ELF-1 (cell line): Measurements from ENCODE around the gene GNE.
"Not testable (repeated sequence)": the region's sequence is repeated elsewhere in the genome, so short reads cannot be mapped to it uniquely, and the experiment has no call there.

ENCODE experiments used
- DNase-seq: peaks from one replicate; pipeline ENCODE4 v3.0.0-alpha.2; 2016; ENCODE audit warnings: low read depth, low spot score

Gene GNE

DNA sequence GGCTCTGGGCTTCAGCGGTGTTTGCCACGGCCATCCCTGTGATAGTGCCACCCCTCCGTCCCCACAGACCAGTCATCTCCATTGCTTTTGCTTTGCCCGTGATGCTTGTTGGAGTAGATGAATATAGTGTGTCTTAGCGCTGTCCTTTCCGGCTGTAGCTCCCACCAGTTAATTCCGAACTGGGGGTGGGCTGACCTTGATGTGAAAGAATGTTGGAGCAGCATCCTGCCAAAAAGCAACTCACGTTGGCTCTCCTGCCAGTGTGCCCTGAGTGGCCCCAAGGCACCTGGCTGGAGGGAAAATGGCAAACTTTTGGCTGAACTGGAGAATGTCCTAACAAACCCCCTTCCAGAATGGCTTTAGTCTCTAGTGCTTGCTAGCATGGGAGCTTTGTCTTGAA lies 47.5 kb downstream of the GNE start:
- DNase-seq: no peak

DNA sequence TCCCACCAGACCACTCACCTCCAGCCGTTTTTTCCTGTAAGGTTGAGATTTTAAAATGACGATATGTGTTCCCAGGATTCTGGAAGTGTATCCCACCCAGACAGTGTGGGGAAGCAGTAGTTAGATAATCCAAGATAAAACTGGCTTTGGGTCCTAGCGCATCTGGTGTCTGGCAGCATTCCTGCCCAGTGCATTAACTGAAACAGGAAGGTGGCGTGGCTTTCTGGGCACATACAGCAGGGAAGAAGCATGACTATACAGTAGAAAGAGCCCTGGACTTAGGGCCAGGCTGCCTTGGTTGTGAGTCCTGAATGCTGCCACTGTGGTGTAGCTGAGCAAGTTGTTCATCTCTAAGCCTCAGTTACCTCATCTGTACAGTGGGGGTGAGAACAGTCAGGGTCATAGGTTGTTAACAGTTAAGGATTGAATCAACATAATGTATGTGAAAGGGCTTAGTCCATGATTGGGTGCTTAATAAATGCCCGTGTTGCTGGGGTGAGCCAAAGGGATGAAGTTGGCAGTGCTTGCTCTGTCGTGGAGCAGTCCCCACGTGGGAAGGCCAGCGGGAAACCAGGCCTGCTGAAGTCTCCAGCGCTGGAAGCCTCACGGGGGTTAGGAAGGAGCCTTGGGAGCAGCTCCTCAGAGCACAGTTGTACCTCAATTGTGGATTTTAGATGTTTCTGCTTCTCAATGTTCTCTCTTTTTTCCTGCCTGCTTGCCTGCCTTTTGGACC lies 49.6 kb downstream of the GNE start:
- no peak for DNase-seq

DNA sequence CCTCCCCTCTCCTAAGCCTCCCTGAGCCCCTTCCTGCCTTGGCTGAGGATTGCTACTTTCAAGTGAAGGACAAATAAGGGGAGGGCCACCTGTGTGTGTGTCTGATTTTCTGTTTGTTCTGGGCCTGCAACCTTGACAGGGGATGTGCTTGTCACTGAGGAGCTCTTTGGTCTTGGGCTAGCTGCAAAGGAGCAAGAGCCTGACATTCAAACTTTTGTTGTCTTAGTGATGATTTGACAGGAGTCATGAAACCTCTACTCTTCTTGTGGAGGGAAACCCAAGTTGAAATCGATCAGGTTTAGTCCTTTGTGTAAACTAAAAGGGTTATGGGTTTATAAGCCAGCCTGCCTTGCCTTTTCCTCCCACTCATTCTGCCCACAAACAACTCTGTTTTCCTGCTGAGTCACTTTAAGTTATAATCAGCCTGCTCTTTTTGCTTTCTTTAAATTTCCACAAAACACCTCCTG lies 50.7 kb downstream of the GNE start:
- no peak for DNase-seq

DNA sequence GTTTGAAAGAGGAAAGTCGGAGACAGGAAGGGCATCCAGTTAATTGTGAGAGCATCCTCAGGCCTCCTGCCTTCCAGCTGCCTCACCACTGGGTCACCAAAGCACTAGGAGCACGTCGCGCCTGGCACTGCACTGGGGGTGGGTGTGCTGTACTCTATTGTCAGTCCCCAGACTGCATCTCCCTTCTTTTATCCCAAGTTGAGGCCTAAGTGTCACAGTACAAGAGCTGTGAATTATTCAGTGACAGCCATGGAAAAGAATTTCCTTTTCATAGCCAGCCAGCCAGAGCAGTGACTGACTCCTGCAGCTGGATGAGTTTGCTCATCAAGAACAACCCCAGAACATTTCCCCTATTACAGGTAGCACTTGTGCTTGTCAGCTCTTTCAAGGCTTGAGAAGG lies 51.2 kb downstream of the GNE start:
- no peak for DNase-seq

DNA sequence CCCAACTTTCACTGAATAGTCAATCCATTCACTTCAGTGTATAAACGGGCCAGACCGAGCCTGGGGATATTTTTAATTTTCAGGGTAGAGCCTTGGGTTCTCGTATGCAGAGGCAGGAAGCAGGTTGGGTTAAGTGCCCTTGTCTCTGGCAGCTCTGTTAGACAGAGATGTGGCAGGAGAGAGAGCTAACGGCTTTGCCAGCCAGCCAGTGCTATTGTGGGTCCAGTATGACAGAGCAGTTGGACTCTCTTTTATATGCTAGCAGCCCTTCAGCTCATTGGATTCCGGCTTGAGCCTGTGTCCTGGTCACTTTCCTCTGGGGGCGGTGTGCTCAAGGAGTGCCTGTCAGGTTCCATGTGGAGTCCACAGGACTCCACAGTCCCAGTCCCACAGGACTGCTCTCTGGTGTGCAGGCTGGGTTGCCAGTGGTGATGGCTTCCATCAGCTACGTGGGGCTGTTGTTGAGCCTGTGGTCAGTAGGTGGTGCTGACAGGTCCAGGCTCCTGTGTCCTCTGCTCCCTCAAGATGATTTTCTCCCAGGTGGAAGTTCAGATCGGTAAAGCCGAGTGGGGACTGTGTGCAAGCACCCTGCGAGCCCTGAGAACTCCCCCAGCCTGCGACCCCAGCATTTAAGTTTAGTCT lies 53.2 kb downstream of the GNE start:
- peak; percentile 62 for DNase-seq

DNA sequence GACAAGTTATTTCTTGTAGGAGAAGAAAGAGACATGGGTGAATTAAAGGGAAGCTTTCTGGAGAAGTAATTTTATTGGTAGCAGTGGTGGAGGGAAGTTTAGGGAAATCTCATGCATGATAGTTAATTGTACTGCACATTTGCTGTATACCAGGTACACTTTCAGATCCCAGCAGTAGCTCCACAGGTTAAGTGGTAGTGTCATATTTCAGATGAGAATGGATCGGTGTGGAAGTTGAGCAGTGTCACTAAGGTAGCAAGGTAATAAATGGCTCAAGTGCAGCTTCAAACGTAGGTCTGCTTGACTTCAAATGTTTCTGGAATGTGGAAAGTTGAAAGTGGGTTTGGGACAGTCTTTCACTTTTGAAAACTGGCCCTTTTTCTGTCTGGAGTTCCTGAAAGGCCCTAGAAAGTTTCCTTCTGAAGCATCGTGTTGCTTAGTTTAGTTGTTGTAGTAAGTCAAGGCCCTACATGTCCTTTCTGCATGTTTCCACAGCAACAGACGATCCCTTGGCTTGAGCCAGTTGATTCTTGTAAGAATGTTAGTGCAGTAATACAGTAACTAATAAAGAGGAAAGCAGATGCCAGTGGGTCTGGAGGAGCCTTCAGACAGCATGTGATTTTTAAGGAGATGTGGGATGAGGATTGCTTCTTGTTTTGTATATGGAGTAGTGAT lies 63.8 kb downstream of the GNE start:
- DNase-seq: no peak

DNA sequence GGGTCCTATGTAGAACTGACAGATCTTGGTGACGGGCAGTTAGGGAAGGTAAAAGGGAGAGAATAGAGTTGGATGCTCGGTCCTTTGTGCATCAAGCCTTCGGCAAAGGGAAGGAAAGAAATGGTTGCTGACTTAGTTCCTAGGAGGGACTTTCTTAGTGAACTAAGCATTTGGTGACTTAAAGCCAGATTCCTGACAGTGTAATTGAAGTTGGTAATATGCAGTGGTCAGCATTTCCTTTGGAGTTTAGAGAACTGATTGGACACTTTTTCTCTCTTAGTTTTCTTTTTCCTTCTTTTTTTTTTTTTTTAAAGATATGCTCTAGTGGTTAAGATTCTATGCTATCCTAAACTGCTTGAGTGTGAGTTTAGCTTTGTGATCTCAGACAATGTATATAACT lies 65.2 kb downstream of the GNE start:
- DNase-seq: no peak

DNA sequence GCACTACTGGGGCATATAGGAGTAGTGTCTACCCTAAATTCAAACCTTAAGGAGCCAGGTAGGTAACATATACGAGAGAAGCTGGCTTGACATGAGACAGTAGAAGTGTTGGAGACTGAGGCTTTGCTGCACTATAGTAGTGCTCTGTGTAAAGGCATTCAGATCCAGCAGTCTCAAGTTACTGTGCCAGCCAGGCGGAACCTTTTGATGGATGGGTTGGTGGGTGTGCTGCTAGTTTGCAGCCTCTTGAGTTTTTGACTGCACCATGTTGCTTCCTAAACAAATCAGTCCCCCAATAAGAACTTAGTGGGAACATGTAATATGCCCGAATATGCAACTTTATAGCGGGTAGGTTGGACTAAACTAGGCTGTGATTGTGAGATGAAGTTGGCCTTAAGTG lies 66.1 kb downstream of the GNE start:
- peak; percentile 51 for DNase-seq

DNA sequence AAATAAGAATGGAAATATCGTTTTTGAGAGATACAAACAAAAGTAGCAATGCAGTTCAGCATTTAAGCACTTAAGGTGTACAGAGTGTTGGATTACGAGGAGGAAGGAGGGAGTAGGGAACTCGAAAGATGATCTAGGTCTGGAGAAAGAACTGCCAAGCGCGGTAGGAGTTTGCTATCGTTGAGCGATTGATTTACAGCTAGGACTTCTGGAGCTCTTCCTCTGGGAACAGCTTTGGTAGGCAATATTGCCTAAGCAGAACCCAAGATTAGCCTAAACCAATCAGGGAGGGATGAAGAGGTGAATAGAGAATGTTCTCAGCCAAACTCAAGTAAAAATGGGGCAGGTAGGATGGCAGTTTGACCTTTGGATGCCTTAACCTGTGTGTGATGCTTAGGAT lies 66.6 kb downstream of the GNE start:
- no peak for DNase-seq

DNA sequence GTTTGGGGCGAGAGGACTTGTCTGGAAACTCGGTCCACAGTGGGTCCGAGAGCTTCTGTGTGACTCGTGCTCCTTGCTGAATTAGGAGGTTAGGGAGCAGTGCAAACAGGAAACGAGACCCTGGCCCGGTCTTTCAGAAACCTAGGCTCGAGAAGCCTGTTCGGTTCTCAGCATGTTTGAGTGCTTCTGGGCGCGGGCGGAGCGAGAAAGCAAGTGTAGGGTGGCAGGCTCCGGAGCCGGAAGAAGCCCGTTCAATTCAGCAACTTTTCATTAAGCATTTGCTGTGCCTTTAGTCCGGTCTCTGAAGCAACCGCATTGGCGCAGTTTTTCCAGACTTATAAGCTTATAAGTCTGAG lies 67.0 kb downstream of the GNE start:
- DNase-seq: no peak

DNA sequence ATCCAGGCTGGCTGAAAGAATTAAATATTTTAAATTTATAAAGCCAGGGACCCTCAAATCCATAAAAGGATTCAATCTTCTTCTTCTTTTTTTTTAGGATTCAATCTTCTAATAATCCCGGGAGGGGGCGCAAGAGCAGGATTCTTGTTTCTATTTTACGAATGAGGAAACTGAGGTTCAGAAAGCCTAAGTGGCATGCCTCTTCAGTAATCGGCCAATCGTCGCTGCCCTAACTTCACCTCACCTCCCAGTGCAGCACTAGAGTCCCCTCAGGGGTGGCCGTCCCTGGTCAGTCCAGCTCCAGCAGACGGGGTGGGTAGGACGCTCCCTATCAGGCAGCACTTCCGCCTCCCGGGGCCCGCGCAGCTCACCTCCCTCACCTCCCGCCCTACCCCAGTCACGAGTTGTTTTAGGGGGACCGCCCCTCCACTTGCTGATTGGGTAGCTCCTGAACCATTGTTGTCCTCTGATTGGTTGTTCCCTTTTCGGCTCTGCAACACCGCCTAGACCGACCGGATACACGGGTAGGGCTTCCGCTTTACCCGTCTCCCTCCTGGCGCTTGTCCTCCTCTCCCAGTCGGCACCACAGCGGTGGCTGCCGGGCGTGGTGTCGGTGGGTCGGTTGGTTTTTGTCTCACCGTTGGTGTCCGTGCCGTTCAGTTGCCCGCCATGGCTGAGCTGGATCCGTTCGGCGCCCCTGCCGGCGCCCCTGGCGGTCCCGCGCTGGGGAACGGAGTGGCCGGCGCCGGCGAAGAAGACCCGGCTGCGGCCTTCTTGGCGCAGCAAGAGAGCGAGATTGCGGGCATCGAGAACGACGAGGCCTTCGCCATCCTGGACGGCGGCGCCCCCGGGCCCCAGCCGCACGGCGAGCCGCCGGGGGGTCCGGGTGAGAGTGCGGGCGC lies 67.6 kb downstream of the GNE start, which contains the start of gene CLTA:
Gene CLTA, plus strand, starts transcription at position 534 of the 902 bp plus-strand sequence. Its CDS starts 136 bp downstream, at position 670.
- peak; percentile 100 for DNase-seq

DNA sequence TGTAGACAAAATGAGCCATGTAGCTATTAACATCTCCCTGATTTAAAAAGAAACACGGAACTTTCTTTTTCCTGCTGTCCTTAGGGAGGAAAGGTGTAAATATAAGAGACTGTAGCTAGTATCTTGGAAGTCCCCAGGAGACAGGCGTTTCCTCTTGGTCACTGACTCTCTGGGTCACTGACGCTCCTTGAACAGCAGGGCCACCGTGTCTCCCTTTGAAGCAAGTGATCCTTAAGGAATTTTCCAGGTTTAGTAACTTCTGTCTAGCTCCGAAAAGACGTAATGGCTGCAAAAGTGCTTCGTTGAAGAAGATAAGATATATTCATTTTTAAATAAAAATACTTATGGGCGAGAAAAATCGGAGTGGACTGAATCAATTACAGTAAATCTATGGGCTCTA lies 68.3 kb downstream of the GNE start:
- DNase-seq: no peak

DNA sequence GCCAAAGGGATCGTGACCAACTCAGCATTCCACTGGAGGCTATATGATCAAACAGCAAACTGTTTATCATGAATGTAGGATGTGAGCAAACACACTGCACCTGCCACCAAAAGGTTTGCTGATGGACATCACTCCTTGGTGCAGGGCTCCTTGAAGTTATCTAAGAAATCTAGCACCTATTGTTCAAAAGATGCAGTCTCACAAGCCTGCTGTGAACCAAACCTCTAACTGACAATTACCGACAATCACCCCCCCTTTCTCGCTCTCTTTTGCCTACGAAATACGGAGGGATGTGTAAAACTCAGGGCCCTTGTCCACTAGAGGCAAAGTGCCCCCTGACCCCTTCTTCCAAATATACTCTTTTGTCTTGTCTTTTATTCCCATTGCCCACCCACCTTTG lies 70.0 kb downstream of the GNE start:
- no peak for DNase-seq

DNA sequence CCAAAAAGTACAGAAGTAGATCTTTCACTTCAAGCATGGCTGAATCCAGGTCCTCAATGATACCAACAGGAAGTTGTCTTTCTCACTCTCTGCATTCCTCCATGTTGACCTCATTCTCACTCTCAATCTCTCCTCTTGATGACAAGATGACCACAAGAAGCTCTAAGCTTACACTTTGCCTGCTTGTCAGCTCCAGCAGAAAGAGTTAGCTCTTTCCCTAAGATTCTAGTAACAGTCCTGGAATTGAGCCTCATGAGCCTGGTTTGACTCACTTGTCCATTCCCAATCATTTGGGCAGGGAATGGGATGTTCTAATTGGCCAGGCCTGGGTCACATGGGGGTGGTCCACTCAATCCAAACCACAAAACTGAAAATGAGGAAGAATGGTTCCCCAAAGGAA lies 70.8 kb downstream of the GNE start:
- DNase-seq: no peak

DNA sequence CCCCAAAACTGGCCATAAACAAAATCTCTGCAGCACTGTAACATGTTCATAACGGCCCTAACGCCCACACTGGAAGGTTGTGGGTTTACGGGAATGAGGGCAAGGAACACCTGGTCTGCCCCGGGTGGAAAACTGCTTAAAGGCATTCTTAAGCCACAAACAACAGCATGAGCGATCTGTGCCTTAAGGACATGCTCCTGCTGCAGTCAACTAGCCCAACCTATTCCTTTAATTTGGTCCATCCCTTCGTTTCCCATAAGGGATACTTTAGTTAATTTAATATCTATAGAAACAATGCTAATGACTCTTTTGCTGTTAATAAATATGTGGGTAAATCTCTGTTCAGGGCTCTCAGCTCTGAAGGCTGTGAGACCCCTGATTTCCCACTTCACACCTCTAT lies 78.0 kb downstream of the GNE start:
- not testable (repeated sequence) for DNase-seq

DNA sequence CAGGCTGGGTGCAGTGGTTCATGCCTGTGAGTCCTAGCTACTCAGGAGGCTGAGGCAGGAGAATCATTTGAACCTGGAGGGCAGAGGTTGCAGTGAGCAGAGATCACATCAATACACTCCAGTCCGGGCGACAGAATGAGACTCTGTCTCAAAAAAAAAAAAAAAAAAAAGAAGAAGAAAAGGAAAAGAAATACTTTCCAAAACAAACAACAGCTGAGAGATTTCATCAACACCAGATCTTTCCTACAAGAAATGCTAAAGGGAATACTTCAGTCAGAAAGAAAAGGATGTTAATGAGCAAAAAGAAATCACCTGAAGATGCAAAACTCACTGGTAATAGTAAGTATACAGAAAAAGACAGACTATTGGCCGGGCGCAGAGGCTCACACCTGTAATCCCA lies 80.7 kb downstream of the GNE start:
- DNase-seq: no peak

DNA sequence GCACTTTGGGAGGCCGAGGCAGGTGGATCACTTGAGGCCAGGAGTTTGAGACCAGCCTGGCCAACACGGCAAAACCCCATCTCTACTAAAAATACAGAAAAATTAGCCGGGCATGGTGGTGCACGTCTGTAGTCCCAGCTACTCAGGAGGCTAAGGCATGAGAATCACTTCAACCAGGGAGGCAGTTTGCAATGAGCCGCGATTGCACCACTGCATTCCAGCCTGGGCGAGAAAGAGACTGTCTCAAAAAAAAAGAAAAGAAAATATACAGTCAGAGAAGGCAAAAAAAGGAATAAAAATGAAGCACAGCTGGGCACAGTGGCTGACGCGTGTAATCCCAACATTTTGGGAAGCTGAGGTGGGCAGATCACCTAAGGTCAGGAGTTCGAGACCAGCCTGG lies 81.8 kb downstream of the GNE start:
- not testable (repeated sequence) for DNase-seq

DNA sequence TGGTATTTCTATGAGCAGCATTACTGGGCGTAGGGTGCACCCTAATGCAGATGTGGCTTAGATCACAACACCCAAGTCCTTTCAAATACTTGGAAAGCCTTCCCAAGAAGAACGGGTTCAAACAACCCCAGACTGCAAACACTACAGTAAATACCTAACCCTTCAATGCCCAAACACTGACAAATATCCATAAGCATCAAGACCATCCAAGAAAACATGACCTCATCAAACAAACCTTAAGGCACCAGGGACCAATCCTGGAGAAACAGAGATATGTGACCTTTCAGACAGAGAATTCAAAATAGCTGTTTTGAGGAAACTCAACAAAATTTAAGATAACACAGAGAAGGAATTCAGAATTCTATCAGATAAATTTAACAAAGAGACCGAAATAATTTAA lies 83.0 kb downstream of the GNE start:
- not testable (repeated sequence) for DNase-seq

DNA sequence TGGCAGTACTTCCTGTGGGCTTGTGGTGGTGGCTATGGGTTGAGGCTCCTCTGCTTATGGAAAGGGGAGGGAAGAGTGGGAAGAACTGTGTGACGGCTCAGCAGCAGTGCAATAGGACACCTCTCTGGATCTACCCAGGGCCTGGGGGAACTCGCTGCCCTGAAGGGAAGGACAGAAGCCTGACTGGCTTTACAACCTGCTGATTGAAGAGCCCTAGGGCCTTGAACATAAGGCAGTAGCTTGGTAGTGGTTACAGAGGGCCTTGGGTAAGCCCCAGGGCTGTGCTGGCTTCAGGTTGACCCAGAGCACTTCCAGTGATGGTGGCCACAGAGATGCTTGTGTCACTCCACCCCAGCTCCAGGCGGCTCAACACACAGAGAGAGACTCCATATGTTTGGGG lies 83.5 kb downstream of the GNE start:
- DNase-seq: peak; percentile 82

DNA sequence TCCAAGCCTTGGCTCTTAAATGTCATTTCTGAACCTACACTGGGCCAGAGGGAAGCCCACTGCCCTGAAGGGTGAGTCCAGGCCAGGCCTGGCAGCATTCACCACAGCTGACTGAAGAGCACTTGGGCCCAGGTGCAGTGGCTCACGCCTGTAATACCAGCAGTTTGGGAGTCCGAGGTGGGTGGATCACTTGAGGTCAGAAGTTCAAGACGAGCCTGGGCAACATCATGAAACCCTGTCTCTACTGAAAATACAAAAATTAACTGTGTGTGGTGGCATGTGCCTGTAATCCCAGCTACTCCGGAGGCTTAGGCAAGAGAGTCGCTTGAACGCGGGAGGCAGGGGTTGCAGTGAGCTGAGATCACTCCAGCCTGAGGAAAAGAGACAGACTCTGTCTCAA lies 84.0 kb downstream of the GNE start:
- no peak for DNase-seq

DNA sequence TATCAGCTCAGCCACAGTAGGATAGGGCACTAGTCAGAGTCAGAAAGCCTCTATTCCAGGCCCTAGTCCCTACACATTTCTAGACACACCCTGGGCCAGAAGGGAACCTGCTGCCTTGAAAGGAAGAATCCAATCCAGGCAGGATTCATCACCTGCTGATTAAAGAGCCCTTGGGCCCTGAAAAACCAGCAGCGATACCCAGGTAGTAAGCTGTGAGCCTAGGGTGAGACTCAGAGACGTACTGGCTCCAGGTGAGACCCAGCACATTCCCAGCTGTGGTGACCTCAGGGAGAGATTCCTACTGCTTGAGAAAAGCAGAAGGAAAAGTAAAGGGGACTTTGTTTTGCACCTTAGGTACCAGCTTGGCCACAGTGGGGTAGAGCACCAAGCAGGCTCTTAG lies 84.4 kb downstream of the GNE start:
- DNase-seq: peak; percentile 10

DNA sequence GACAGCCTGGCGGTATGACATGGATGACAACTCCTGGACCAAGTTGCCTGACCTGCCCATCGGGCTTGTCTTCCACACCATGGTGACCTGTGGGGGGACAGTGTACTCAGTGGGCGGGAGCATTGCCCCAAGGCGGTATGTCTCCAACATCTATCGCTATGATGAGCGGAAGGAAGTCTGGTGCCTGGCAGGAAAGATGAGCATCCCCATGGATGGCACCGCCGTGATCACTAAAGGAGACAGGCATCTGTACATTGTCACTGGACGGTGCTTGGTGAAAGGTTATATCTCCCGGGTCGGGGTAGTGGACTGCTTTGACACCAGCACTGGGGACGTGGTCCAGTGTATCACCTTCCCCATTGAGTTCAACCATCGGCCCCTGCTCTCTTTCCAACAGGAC lies 87.7 kb downstream of the GNE start:
- no peak for DNase-seq
